HEK293 (cell line): ENCODE results near the gene DEDD.

Experiments used
- BCL11B ChIP-seq: fragments of 450-650 bp; formaldehyde crosslinking; IDR thresholded peaks from 2 replicates; pipeline ENCODE4 v1.5.1; 2016; ENCODE audit warnings: low read depth, missing biosample characterization, missing genetic modification characterization
- GFI1B ChIP-seq: fragments of 450-650 bp; formaldehyde crosslinking; IDR thresholded peaks from 2 replicates; pipeline ENCODE4 v1.5.1; 2016; ENCODE audit warnings: missing biosample characterization, missing genetic modification characterization
- HOXC10 ChIP-seq: sonication (generic); formaldehyde crosslinking; IDR thresholded peaks from 2 replicates; pipeline ENCODE4 v1.8.1; 2023; ENCODE audit warnings: mild to moderate bottlenecking, missing genetic modification reagents
- KLF16 ChIP-seq: fragments of 450-650 bp; formaldehyde crosslinking; IDR thresholded peaks from 2 replicates; pipeline ENCODE4 v1.5.1; 2017; ENCODE audit warnings: missing biosample characterization, missing genetic modification characterization
- KLF7 ChIP-seq: fragments of 450-650 bp; formaldehyde crosslinking; IDR thresholded peaks from 2 replicates; pipeline ENCODE4 v1.5.1; 2016; ENCODE audit warnings: missing biosample characterization, missing genetic modification characterization, borderline replicate concordance
- RBAK ChIP-seq: fragments of 450-650 bp; formaldehyde crosslinking; IDR thresholded peaks from 2 replicates; pipeline ENCODE4 v1.5.1; 2016; ENCODE audit warnings: missing biosample characterization, missing genetic modification characterization
- SP3 ChIP-seq: fragments of 450-650 bp; formaldehyde crosslinking; IDR thresholded peaks from 2 replicates; pipeline ENCODE4 v1.5.1; 2016; ENCODE audit warnings: missing biosample characterization, missing genetic modification characterization
- SP7 ChIP-seq: fragments of 450-650 bp; formaldehyde crosslinking; IDR thresholded peaks from 2 replicates; pipeline ENCODE4 v1.5.1; 2016; ENCODE audit warnings: missing biosample characterization, missing genetic modification characterization
- TCF7L2 ChIP-seq: IDR thresholded peaks from 2 replicates; pipeline ENCODE4 v1.6.1; 2011; ENCODE audit warnings: low read depth, mild to moderate bottlenecking, inconsistent platforms, low read length, moderate library complexity, borderline replicate concordance
- YY2 ChIP-seq: fragments of 450-650 bp; formaldehyde crosslinking; IDR thresholded peaks from 2 replicates; pipeline ENCODE4 v1.5.1; 2016; ENCODE audit warnings: missing biosample characterization, missing genetic modification characterization
- ZBTB21 ChIP-seq: fragments of 450-650 bp; formaldehyde crosslinking; IDR thresholded peaks from 2 replicates; pipeline ENCODE4 v1.5.1; 2017; ENCODE audit warnings: missing biosample characterization, missing genetic modification characterization
- ZBTB48 ChIP-seq: fragments of 450-650 bp; formaldehyde crosslinking; IDR thresholded peaks from 2 replicates; pipeline ENCODE4 v1.5.1; 2016; ENCODE audit warnings: missing biosample characterization, missing genetic modification characterization
- ZBTB7A ChIP-seq: fragments of 450-650 bp; formaldehyde crosslinking; IDR thresholded peaks from 2 replicates; pipeline ENCODE4 v1.5.1; 2016; ENCODE audit warnings: low read depth, missing biosample characterization, missing genetic modification characterization
- ZFHX2 ChIP-seq: fragments of 450-650 bp; formaldehyde crosslinking; conservative IDR thresholded peaks from 2 replicates; pipeline ENCODE4 v1.5.1; 2016; ENCODE audit warnings: missing biosample characterization, missing genetic modification characterization
- ZFP37 ChIP-seq: fragments of 450-650 bp; formaldehyde crosslinking; IDR thresholded peaks from 2 replicates; pipeline ENCODE4 v1.5.1; 2016; ENCODE audit warnings: missing biosample characterization, missing genetic modification characterization
- ZFP41 ChIP-seq: fragments of 450-650 bp; formaldehyde crosslinking; IDR thresholded peaks from 2 replicates; pipeline ENCODE4 v1.5.1; 2016; ENCODE audit warnings: missing biosample characterization, missing genetic modification characterization, borderline replicate concordance
- ZIC2 ChIP-seq: fragments of 450-650 bp; formaldehyde crosslinking; IDR thresholded peaks from 2 replicates; pipeline ENCODE4 v1.5.1; 2016; ENCODE audit warnings: missing biosample characterization, missing genetic modification characterization
- ZNF19 ChIP-seq: fragments of 450-650 bp; formaldehyde crosslinking; IDR thresholded peaks from 2 replicates; pipeline ENCODE4; 2016; ENCODE audit warnings: missing biosample characterization, missing genetic modification characterization, low read depth
- ZNF24 ChIP-seq: fragments of 450-650 bp; formaldehyde crosslinking; IDR thresholded peaks from 2 replicates; pipeline ENCODE4 v1.5.1; 2016; ENCODE audit warnings: missing biosample characterization, missing genetic modification characterization
- ZNF248 ChIP-seq: fragments of 450-650 bp; formaldehyde crosslinking; IDR thresholded peaks from 2 replicates; pipeline ENCODE4 v1.5.1; 2017; ENCODE audit warnings: missing biosample characterization, missing genetic modification characterization
- ZNF266 ChIP-seq: fragments of 450-650 bp; formaldehyde crosslinking; IDR thresholded peaks from 2 replicates; pipeline ENCODE4 v1.5.1; 2016; ENCODE audit warnings: missing biosample characterization, missing genetic modification characterization, low read depth
- ZNF274 ChIP-seq, 2 experiments: fragments of 200-500 bp in 1 of 2; fragments of 450-650 bp in 1 of 2; sonication (Bioruptor generic) in 1 of 2; formaldehyde crosslinking in 1 of 2; IDR thresholded peaks; 2 replicates each; pipeline versions ENCODE4 v1.5.1 to v1.6.1; 2014 to 2016; ENCODE audit warnings: borderline replicate concordance in 1 of 2, inconsistent platforms in 1 of 2, low read length in 1 of 2, missing biosample characterization in 1 of 2, missing genetic modification characterization in 1 of 2
- ZNF510 ChIP-seq: fragments of 450-650 bp; formaldehyde crosslinking; IDR thresholded peaks from 2 replicates; pipeline ENCODE4 v1.5.1; 2018; ENCODE audit warnings: mild to moderate bottlenecking, missing genetic modification characterization, missing biosample characterization; ENCODE audit not compliant: insufficient replicate concordance
- ZNF530 ChIP-seq: fragments of 450-650 bp; formaldehyde crosslinking; IDR thresholded peaks from 2 replicates; pipeline ENCODE4 v1.5.1; 2016; ENCODE audit warnings: low read depth, missing biosample characterization, missing genetic modification characterization
- ZNF548 ChIP-seq: fragments of 450-650 bp; formaldehyde crosslinking; IDR thresholded peaks from 2 replicates; pipeline ENCODE4 v1.5.1; 2016; ENCODE audit warnings: missing biosample characterization, missing genetic modification characterization
- ZNF621 ChIP-seq: fragments of 450-650 bp; formaldehyde crosslinking; IDR thresholded peaks from 2 replicates; pipeline ENCODE4 v1.5.1; 2017; ENCODE audit warnings: missing biosample characterization, missing genetic modification characterization
- ZNF660 ChIP-seq: fragments of 450-650 bp; IDR thresholded peaks from 2 replicates; pipeline ENCODE4 v1.5.1; 2018; ENCODE audit warnings: missing biosample characterization, mild to moderate bottlenecking, missing genetic modification characterization
- ZNF670 ChIP-seq: fragments of 450-650 bp; formaldehyde crosslinking; IDR thresholded peaks from 2 replicates; pipeline ENCODE4 v1.5.1; 2016; ENCODE audit warnings: missing biosample characterization, missing genetic modification characterization, low read depth
- ZNF707 ChIP-seq: fragments of 450-650 bp; formaldehyde crosslinking; IDR thresholded peaks from 2 replicates; pipeline ENCODE4 v1.5.1; 2016; ENCODE audit warnings: missing biosample characterization, missing genetic modification characterization
- ZNF776 ChIP-seq: fragments of 450-650 bp; formaldehyde crosslinking; IDR thresholded peaks from 2 replicates; pipeline ENCODE4 v1.5.0; 2017; ENCODE audit warnings: missing biosample characterization, missing genetic modification characterization, borderline replicate concordance
- ZNF791 ChIP-seq: fragments of 450-650 bp; formaldehyde crosslinking; IDR thresholded peaks from 2 replicates; pipeline ENCODE4 v1.5.1; 2016; ENCODE audit warnings: missing biosample characterization, missing genetic modification characterization
- TF ChIP-seq, protein P1 (sequence below): fragments of 450-650 bp; formaldehyde crosslinking; IDR thresholded peaks from 2 replicates; pipeline ENCODE4 v1.5.1; 2016; ENCODE audit warnings: missing biosample characterization, missing genetic modification characterization
- TF ChIP-seq, protein P2 (sequence below): fragments of 450-650 bp; formaldehyde crosslinking; IDR thresholded peaks from 2 replicates; pipeline ENCODE4 v1.5.1; 2017; ENCODE audit warnings: missing biosample characterization, missing genetic modification characterization
- TF ChIP-seq, protein P3 (sequence below): fragments of 450-650 bp; formaldehyde crosslinking; IDR thresholded peaks from 2 replicates; pipeline ENCODE4 v1.5.1; 2016; ENCODE audit warnings: missing biosample characterization, missing genetic modification characterization, borderline replicate concordance

DEDD gene

DNA sequence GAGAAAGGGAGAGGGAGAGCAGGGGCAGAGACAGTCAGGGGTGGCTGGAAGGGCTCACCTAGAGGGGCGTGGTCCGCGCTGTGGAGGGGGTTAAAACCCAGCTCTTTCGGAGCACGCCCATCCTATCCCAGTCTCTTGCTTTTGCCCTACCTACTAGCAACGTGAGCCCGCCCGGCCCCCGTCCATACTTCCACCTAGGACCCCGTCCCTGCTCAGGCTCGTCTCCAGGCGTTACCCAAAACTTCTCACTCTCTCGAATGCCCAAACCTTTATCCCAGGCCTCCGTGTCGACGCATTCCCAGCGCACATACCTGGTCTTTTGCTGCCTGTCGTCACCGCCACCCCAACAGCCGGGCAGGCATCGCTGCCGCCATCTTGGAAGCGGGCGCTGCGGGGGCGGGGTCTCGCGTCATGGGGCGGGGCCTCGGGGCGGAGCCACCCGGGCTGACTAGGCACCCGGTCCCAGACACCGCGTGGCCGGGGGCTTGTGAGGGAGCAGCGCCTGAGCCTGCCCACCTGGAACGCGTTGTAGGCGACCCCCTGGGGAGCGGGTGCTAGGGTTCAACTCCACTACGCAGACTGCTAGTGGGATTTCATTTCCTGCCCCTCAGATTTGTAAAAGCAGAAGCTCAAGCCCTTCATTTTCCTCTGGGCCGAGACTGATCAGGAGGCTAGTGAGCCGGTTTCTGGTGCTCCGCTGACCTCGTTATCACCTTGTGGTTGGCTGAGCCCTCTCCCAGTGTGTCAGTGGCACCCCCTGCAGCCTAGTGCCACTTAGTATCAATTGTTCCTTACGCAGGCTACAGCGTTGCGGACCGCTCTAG lies 44.9 kb upstream of the DEDD start, which contains the start of gene B4GALT3 (continued):
- TF ChIP-seq ZBTB48: peak; percentile 92
- TF ChIP-seq ZFP37 (tag by site-specific recombination): peak; percentile 73; the same call in 1 of the 2 replicates
- no peak for TF ChIP-seq ZNF670 (tag by site-specific recombination)
- TF ChIP-seq ZNF274 (IDR thresholded peaks at IDR 0.05; ENCODE audit: low read length): no peak
- no peak for TF ChIP-seq ZNF274 (tag by site-specific recombination; IDR thresholded peaks at IDR 0.05; ENCODE audit: borderline replicate concordance)
- TF ChIP-seq ZNF548 (tag by site-specific recombination): no peak
- TF ChIP-seq, protein P1, sequence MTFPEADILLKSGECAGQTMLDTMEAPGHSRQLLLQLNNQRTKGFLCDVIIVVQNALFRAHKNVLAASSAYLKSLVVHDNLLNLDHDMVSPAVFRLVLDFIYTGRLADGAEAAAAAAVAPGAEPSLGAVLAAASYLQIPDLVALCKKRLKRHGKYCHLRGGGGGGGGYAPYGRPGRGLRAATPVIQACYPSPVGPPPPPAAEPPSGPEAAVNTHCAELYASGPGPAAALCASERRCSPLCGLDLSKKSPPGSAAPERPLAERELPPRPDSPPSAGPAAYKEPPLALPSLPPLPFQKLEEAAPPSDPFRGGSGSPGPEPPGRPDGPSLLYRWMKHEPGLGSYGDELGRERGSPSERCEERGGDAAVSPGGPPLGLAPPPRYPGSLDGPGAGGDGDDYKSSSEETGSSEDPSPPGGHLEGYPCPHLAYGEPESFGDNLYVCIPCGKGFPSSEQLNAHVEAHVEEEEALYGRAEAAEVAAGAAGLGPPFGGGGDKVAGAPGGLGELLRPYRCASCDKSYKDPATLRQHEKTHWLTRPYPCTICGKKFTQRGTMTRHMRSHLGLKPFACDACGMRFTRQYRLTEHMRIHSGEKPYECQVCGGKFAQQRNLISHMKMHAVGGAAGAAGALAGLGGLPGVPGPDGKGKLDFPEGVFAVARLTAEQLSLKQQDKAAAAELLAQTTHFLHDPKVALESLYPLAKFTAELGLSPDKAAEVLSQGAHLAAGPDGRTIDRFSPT: 0 out of 2 replicates have a peak, but pooled peaks have one; percentile 48
- peak; percentile 69; the same call in 1 of the 2 replicates for TF ChIP-seq ZNF660 (tag by site-specific recombination)
- no peak for TF ChIP-seq ZNF621 (tag by site-specific recombination)
- TF ChIP-seq ZNF776 (tag by site-specific recombination): no peak
- TF ChIP-seq SP7 (tag by site-specific recombination): peak; percentile 83
- TF ChIP-seq ZNF530 (tag by site-specific recombination): no peak
- TF ChIP-seq BCL11B (tag by site-specific recombination): no peak
- TF ChIP-seq YY2 (tag by site-specific recombination): peak; percentile 94
- TF ChIP-seq ZNF24 (tag by site-specific recombination): peak; percentile 67
- no peak for TF ChIP-seq TCF7L2
- peak; percentile 74 for TF ChIP-seq ZFHX2 (tag by site-specific recombination)
- TF ChIP-seq KLF16 (tag by site-specific recombination): peak; percentile 96
- no peak for TF ChIP-seq ZNF248 (tag by site-specific recombination)
- no peak for TF ChIP-seq HOXC10 (CRISPR knock-in tag)
- TF ChIP-seq ZNF266 (tag by site-specific recombination): no peak
- no peak for TF ChIP-seq ZNF510 (tag by site-specific recombination)
- peak; percentile 12; the same call in 1 of the 2 replicates for TF ChIP-seq ZBTB7A (tag by site-specific recombination)
- TF ChIP-seq ZNF791 (tag by site-specific recombination): no peak
- TF ChIP-seq ZFP41 (tag by site-specific recombination): no peak
- TF ChIP-seq, protein P2, sequence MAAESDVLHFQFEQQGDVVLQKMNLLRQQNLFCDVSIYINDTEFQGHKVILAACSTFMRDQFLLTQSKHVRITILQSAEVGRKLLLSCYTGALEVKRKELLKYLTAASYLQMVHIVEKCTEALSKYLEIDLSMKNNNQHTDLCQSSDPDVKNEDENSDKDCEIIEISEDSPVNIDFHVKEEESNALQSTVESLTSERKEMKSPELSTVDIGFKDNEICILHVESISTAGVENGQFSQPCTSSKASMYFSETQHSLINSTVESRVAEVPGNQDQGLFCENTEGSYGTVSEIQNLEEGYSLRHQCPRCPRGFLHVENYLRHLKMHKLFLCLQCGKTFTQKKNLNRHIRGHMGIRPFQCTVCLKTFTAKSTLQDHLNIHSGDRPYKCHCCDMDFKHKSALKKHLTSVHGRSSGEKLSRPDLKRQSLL: peak; percentile 74
- TF ChIP-seq ZNF19 (tag by site-specific recombination): no peak
- peak; percentile 80 for TF ChIP-seq ZIC2
- no peak for TF ChIP-seq ZNF707 (tag by site-specific recombination)
- TF ChIP-seq, protein P3, sequence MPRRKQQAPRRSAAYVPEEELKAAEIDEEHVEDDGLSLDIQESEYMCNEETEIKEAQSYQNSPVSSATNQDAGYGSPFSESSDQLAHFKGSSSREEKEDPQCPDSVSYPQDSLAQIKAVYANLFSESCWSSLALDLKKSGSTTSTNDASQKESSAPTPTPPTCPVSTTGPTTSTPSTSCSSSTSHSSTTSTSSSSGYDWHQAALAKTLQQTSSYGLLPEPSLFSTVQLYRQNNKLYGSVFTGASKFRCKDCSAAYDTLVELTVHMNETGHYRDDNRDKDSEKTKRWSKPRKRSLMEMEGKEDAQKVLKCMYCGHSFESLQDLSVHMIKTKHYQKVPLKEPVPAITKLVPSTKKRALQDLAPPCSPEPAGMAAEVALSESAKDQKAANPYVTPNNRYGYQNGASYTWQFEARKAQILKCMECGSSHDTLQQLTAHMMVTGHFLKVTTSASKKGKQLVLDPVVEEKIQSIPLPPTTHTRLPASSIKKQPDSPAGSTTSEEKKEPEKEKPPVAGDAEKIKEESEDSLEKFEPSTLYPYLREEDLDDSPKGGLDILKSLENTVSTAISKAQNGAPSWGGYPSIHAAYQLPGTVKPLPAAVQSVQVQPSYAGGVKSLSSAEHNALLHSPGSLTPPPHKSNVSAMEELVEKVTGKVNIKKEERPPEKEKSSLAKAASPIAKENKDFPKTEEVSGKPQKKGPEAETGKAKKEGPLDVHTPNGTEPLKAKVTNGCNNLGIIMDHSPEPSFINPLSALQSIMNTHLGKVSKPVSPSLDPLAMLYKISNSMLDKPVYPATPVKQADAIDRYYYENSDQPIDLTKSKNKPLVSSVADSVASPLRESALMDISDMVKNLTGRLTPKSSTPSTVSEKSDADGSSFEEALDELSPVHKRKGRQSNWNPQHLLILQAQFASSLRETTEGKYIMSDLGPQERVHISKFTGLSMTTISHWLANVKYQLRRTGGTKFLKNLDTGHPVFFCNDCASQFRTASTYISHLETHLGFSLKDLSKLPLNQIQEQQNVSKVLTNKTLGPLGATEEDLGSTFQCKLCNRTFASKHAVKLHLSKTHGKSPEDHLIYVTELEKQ (tag by site-specific recombination): 0 out of 2 replicates have a peak, but pooled peaks have one; percentile 6
- TF ChIP-seq GFI1B (tag by site-specific recombination): no peak
- TF ChIP-seq SP3 (tag by site-specific recombination): peak; percentile 100
- no peak; the same call in 1 of the 2 replicates for TF ChIP-seq ZBTB21 (tag by site-specific recombination)
- no peak for TF ChIP-seq RBAK (tag by site-specific recombination)
- TF ChIP-seq KLF7 (tag by site-specific recombination): peak; percentile 86
